Activated CD4-positive, alpha-beta T cell treated with anti-CD3 and anti-CD28 coated beads, Interleukin-2, Interleukin-6, amounts not matched to agents 100 ng/mL and 50 ng/mL, durations not matched to agents 16 hours and 8 hours (primary cell): Measurements from ENCODE around the gene PGC.

ENCODE experiments used
- DNase-seq: peaks from one replicate; pipeline ENCODE4 v3.0.0-alpha.2; 2020

Gene PGC

DNA sequence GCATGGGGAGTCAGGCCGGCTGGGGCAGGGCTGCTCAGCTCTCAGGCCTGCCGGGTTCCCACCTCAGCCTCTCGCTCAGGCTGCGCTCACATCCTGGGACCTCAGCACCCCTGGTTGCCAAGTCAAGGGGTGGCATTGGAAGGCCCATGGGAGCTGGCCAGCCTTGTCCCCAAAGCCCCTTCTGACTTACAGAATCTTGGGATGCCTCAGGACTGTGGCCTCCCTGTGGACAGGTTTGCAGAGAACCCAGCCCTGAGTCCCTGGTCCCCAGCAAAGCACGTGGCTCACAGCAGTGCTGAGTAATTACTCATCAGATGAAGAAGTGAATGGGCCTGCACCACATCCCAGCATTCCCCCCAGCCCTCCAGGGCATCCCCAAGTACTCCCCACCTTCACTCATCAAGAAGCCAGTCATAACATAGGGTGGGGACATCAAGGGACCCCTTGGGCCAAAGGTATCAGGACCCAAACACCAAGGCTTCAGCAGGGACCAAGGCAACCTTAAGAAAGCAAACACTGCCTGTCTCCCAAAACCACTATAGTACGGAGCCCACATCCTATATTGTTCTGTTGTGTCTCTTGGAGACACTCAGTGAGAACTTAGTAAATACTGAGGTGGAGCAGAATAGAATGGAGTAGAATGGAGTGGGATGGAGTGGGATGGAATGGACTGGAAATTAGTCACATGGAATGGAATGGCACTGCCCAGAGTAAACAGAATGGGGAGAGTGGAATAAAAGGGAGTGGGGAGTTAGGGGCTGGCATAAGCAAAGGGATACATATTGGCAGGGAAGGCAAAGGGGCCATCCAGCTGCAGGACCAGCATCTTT, 3.6 kb downstream of the PGC start:
- no peak for DNase-seq

DNA sequence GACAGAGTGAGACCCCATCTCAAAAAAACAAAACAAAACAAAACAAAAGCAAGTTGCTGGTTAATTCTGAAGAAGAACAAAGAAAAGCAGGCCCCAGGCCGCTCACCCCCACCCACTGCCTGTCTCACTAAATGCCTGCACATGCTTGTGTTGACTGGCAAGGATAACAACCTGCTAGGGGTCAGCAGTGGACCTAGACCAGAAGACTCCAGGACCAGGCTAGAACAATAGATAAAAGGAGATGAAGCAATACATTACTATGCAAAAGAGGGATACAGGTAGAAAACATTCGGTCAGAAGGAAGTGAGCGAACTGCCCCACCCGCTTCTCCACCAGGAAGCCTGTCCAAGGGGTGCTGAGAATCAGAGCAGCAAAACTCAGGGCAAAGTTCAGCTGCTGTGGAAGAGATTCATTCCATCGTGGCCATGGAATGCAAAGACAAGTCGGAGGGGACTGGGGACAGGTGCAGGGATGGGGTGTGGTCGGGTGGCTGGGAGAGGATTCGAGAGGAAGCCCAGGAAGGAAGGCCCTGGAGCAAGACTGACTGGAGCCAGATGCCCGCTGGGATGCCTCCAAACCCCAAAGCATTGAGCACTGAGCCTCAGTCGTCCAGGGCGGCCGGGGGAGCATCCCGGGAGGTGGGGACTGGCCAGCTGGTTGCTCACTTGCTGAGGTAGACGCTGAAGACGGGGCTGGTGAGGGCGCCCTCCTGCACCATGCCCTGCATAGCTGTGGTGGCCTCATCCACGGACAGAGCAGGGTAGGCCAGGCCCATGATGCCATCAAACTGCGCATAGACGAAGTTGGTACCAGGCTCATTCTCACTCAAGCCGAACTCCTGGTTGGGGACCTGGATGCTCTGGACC, 5.3 kb downstream of the PGC start:
- no peak for DNase-seq

- no peak for DNase-seq
Measured at GRCh38 chr6:41740366-41741162, 6.6 kb downstream of the PGC start.

- no peak for DNase-seq
Measured at GRCh38 chr6:41739041-41739440, 8.2 kb downstream of the PGC start.

DNA sequence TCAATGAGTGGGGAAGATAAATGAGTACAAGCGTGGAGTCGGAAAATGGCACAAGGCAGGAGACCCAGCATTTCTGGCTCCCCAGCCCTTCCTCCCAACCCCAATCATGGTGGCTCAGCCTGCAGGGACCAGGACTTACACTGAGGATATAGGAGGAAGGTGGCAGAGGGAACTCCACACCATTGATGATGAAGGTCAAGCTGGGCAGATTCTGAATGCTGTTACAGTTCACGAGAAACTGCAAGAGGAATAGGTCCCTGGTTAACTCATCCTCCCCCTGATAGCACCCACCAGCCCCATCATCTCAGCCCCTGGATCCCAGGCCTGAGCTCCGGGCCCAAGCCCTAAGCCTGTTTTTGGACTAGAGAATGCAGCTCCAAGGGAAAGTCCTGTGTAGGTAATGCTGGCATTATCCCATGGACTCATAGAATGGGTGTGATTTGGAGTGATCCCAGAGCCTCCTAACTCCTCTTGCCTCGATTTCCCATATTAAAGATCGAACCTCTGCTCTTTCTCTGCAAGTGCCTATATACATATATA, 9.5 kb downstream of the PGC start:
- no peak for DNase-seq

DNA sequence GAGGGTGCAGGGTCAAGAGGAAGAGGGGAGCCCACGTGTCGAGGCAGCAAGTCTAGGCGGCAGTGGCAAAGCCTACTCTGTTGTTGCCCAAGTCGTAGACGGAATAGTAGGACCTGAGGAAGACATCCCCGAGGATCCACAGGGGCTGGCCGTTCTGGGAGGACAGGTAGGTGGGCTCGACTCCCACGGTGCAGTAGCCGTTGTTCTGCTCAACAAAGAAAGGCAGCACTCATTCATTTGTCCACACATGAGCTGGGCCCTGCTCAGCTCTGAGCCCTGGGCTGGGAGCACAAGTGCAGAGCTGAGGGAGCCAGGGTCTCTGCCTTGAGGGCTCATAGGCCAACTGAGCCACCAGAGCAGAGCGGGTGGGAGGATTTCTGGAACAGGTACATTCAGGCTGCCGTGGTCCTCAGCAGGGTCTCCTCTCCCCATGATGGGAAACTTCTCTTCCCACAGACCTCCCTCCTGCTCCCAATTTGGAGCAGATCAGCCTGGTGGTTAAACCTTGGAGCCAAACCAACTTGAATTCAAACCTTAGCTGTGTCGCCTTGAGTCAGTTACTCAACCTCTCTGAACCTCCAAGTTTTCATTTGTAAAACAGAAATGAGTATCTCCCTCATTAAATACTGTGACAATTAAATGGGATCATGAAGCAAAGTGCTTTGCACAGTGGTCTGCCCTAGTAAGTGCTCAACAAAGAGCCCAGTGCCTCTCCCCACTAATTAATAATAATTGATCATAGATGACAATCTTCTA, 10.2 kb downstream of the PGC start:
- DNase-seq: no peak

DNA sequence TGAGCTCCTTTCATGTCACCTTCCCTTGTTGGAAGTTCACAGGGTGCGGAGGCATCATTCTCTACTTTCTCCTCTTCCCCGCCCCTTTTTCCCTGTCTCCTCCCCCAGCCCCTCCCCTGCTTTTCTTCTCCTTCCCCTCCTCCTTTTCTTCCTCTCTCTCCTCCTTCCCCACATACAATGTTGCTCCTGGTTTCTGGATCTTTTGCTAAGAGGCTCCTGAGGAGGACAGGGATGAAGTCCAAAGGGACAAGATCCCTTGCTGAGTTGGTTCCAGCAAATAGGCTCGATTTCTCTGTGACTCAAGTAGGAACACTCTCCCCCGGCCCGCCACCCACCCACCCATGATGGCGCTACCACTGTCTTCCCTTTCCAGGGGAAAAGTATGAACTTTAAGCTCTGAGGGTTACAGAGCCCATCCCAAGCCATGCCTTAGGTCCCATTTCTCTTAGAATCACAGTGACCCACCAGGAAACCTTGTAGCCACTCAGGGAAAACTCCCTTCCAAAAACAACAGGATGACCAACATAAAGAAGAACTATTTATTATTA, 10.9 kb downstream of the PGC start:
- DNase-seq: no peak

DNA sequence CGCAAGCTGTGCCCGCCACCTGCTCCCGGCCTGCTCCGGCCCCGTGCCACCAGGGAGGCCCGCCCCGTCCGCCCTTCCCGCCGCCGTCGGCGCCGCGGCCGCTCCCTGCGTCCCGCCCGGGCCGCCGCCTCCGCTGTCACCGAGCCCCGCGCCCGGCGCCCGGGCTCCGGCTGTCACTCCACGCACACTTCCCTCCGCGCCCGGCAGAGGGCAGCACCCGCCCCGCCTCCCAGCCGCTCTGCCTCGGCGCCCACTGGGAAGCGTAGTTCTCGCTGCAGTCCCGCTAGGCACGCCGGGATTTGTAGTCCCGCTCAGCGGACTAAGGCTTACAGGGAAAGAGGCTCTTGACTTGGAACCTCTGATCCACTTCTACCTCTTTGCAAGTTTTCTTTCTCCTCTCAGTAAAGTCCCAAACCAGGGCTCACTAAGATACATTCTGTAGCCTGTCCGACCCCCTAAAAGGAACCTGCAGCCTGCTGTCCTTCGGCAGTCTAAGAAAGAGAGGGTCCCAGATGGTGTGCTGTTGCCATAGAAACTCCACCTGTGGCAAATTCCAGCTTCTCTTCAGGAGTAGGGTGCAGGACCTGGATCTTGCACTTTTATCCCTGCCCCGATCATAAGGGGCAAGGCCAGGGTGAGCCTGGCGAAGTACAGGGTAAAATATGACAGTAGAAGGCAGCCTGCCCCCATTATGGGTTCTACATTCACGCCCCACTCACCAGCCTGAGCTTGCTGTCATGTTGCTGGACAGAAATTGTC, 11.6 kb downstream of the PGC start, which contains the start of gene TFEB:
TSS of gene TFEB (minus strand) at position 182 of the 759 bp plus-strand sequence. CDS start 44,395 bp downstream, outside the sequence.
- DNase-seq: peak; percentile 95

DNA sequence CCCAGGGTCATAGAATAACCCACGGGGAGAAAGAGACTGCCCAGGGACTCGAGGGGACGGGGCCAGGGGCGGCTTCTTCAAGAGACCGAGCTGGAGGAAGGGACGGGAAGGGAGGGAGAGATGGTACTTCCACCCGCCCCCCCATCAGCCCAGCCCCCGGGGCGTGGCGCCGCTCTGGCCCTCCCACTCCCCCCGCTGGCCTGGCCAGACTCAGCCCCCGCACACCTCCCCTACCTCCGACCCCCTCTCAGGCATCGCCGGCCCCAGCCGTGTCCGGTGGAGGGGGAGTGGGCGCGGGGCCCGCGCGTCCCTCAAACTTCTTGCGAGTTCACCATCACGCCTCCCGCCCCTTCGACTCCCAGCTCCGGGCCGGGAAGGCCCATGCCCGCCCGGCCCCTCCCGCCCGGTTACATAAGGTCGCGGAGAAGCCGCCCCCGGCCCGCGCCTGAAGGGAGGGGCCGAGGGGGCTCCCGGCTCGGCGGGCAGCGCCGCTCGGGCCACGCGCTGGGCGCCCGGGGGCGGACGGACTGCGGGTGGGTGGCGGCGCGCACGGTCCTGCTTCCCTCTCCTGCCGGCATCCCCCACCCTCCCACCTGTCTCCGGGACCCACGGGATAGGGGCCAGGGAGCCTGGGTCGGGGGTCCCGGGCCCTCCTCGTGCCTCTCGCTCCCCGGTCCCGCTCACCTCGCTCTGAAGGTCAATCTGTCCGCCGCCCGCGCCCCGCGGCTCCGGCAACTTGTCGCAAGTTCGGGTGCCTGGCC, 12.4 kb downstream of the PGC start:
- DNase-seq: peak; percentile 79

DNA sequence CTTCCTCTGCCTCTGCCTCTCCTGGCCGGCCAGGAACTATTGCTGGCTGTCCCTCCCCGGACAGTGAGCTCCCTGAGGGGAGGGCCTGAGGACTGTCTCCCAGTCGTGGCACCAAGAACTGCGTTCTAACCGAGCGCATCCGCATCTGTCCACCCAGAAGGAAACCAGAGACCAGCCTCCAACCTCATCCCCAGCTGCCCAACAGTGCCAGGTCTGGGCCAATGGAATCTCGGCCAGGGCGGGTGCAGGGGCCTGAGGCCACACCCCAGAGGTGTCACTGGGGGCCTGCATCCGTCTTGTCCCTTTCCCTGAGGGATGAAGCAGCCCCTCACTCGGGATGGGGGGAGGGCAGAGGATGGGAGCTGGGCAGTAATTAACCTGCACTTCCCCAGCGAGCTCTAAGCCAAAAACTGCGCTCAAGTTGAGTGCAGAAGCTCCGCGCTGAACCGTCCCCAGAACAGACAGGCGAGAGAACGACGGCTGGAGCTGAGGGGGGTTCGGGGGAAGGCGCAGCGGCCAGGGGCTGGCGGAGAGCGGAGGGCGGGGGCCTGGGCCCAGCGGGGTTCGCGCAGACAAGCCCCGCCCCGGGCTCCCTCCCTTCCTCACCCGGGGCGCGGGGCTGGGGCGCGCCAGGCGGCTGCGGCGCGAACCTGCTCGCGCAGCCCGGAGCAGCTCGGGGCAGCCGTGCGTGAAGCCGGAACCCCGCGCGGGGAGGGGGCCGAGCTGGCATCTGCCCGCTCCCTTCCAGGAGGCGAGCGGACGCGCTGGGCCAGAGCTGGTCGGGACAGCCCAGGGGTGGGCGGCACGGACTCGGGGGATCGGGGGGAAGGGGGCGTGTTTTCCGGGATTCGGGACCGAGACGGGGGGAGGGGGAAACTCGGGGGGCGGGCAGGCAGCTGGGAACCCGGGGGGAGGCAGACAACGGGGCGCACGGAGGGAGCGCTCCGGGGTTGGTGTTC, 13.2 kb downstream of the PGC start:
- DNase-seq: peak; percentile 58

- DNase-seq: no peak
Measured at GRCh38 chr6:41733360-41733706, 13.9 kb downstream of the PGC start.

DNA sequence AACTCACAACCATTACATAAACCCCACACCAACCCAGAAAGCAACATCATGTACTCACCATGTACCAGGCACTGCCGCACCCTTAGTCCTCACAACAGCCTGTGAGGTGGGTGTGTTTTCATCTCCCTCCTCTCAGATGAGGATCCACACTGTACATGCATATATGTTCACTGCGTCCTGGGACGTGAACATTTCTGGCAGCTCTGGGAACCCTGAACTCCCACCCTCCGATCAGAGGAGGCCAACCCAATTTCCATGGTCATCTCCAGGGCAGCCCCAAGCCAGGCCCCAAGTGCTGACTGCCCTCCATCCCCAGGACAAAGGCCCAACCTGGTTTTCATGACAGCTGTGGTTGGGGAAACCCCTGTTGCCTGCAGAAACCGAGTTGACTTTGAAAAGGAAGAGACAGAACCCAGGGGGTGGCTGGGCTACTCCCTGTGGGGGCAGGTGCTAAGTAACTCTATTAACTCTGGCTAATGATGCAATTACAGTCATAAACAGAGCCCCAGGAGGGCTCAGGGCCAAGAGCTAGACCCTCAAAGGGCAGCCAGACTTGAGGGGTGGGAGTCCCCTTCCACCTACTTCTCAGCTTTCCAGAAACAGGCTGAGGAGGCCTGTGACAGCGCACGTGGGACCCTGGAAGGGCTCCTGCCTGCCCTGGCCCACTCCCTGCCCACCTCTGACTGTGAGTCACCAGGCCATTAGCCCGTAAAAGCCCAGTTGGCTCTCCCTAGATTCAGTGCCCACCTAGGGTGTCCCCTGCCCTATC, 14.4 kb downstream of the PGC start:
- peak; percentile 72 for DNase-seq

DNA sequence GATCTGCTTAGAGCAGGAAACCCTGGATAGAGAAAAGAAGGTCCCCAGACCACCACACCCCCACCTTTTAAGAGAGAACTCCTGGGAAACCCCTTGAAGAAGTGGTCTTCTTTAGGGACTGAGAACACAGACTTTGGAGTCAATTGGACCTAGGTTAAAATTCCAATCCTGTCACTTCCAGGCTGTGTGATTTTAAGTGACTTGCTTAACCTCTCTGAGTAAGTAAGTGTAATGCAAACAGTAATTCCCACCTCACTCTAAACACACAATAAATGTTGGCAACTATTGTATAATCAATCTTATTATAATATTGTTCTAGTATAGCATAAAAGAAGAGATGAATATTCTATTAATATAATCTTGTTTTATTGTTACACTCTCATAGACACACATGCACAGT, 15.0 kb downstream of the PGC start:
- no peak for DNase-seq

GRCh38 chr6:41731561-41732086, 15.6 kb downstream of the PGC start:
- no peak for DNase-seq

- DNase-seq: peak; percentile 27
Measured at GRCh38 chr6:41730531-41731436, 16.4 kb downstream of the PGC start.

DNA sequence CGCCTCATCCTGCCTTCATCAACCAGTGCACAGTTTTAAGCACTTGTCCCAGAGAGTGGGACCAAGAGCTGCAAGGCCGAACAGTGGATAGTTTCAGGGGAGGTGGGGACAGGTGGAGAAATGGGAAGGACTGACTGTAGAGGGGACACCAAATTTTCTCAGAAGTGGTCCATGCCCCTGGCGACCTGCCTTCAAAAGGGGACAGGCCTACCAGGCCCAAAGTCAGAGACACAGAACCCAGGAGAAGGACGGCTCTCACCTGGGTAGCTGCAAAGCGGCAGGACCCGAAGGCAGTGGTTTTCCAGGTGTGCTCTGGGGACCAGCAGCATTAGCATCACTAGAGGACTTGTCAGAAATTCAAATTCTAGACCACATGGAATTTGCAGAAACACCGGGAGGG, 17.6 kb downstream of the PGC start:
- DNase-seq: no peak

GRCh38 chr6:41728954-41729353, 18.2 kb downstream of the PGC start:
- DNase-seq: no peak
